ENCODE results near the gene PRICKLE3. TPM values are rescaled to one million over a fixed set of nuclear protein-coding genes. Genes with fewer than 3 reads are reported as not detected.

Gene PRICKLE3
- total RNA-seq, 1 donor from 2014 or later, result 8.7 TPM

DNA sequence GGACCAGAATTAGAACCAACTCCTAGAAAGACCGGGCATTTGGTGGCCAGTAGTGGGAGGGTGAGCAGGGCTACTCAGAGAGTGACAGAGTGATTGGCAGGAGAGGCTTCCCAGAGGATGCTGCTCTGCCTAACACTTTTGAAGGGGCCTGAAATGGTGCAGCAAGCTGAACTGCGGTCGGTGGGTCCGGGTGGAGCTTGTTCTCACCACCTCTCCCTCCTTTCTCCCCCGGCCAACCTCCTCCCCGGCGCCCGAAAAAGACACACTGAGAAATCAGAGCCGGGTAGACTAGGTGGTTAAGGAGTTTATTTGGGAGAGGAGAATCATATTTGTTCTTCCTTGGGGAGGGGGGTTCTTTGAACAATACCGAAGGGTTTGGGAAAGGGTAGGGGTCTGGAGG lies 1.4 kb upstream of the PRICKLE3 start:
- Mint-ChIP-seq H3K4me3 (peak overlapping the region; percentile 63), H3K27me3 (no peaks in the 10 kb centered on the region), H3K9me3 (no peaks in the 10 kb centered on the region), H3K27ac (peak overlapping the region; percentile 66), H3K4me1 (ENCODE audit: unreplicated experiment) (peaks cover 7% of the 10 kb centered on the region), H3K36me3 (no peaks in the 10 kb centered on the region)
- no peak for DNase-seq (ENCODE audit: extremely low spot score, unreplicated experiment)
- TF ChIP-seq, protein P1, sequence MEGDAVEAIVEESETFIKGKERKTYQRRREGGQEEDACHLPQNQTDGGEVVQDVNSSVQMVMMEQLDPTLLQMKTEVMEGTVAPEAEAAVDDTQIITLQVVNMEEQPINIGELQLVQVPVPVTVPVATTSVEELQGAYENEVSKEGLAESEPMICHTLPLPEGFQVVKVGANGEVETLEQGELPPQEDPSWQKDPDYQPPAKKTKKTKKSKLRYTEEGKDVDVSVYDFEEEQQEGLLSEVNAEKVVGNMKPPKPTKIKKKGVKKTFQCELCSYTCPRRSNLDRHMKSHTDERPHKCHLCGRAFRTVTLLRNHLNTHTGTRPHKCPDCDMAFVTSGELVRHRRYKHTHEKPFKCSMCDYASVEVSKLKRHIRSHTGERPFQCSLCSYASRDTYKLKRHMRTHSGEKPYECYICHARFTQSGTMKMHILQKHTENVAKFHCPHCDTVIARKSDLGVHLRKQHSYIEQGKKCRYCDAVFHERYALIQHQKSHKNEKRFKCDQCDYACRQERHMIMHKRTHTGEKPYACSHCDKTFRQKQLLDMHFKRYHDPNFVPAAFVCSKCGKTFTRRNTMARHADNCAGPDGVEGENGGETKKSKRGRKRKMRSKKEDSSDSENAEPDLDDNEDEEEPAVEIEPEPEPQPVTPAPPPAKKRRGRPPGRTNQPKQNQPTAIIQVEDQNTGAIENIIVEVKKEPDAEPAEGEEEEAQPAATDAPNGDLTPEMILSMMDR (conservative IDR thresholded peaks at IDR 0.05), result no peak

DNA sequence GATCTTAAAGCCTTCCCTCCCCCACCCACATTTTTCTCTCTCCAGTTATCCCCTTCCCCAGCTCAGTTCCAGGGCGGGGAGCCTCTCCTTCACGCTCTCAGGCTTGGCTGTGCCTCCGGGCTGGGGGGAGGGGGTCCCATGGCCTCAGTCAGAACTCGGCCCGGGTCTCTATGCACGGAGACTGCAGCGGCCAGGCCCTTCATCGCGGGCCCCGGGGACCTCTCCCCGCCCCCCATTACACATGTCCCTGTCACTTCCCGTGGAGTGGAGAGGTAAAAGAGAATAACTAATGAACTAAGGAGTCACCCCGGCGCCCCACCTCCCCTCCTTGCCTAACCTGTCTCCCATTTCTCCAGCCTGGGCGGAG lies 838 bp upstream of the PRICKLE3 start:
- Mint-ChIP-seq H3K4me1 (ENCODE audit: unreplicated experiment) (peaks cover 7% of the 10 kb centered on the region), H3K36me3 (no peaks in the 10 kb centered on the region), H3K27ac (peak overlapping the region; percentile 66), H3K4me3 (peak overlapping the region; percentile 63), H3K9me3 (no peaks in the 10 kb centered on the region), H3K27me3 (no peaks in the 10 kb centered on the region)
- TF ChIP-seq, protein P1 (conservative IDR thresholded peaks at IDR 0.05), result no peak
- no peak for DNase-seq (ENCODE audit: extremely low spot score, unreplicated experiment)

DNA sequence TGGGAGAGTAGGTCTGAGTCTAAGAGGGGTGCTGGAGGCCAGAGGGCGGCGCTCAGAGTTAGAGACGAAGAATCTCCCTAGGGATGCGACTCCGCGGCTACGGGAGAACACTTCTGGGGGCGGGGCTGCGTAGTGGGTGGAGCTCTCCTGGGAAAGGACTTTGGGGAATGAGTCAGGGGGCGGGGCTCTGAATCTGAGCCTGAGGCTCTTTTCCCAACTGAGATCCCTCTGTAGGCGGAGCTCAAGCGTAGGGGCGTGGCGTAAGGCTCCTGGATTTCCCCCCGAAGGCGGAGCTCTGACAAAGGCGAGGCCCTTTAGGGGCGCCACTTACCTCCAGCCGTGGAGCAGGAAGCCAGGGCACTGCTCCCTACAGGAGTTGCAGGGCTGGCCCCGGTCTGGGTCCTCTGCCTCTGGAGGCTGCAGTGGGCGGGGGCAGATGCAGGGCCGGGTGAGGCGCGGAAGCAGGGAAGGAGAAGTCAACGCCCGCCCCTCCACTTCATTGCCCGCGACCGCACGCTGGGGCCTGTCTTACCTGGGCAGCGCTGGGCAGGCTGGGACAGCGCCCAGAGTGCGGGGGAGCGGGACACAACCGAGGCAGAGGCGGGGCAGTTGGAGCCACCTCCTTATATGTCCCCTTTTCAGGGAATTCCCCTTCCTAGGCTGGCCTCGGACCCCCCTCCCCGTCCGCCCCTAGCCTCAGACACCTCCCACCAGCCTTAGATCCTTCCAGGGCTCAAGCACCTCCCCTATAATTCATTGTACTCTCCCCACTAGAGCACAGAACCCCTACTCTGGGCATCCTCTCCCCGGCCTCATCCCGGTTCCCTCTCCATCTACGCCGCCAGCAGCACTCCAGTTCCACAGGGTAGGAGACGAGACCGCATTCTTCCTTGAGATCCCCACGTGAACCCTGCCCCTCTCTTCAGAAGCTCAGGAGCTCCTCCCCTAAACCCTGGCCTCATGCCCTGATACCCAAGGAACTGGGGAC lies 1.6 kb downstream of the PRICKLE3 start:
- Mint-ChIP-seq H3K27ac (peak overlapping the region; percentile 65), H3K9me3 (no peaks in the 10 kb centered on the region), H3K4me1 (ENCODE audit: unreplicated experiment) (peaks cover 3% of the 10 kb centered on the region), H3K4me3 (peak overlapping the region; percentile 83), H3K27me3 (no peaks in the 10 kb centered on the region), H3K36me3 (no peaks in the 10 kb centered on the region)
- TF ChIP-seq, protein P1 (conservative IDR thresholded peaks at IDR 0.05), result no peak
- DNase-seq (ENCODE audit: extremely low spot score, unreplicated experiment), result peak; percentile 81

DNA sequence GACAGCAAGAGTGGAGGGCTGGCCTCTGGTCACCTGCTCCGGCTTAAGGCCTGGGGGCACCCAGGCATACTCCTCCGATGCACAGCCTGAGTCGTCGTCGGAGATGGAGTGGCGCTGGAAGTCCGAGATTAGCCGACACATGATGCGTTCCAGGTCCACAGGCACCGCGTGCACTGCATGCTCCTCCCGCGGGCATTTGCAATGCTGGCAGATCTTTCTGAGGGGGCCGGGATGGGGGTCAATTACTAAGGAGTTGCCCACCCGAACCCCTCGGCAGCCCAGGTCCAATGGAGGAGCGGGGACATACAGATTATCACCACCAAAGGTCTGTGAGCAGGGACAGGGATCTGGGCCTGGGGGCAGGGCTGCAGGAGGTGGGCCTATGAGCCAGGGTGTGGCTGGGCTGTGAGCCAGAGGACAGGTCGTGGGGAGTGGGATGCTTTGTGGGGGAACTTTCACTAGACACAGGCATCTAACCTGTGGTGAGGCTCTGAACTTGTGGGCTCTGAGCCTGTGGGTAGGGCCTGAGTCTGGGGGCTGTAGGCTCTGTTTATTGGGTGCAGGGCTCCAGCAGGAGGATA lies 2.4 kb downstream of the PRICKLE3 start:
- H3K4me1 Mint-ChIP-seq (ENCODE audit: unreplicated experiment), result peaks cover 3% of the 10 kb centered on the region
- H3K36me3 Mint-ChIP-seq, result no peaks in the 10 kb centered on the region
- peak overlapping the region; percentile 34 for H3K27ac Mint-ChIP-seq
- H3K9me3 Mint-ChIP-seq, result no peaks in the 10 kb centered on the region
- no peaks in the 10 kb centered on the region for H3K27me3 Mint-ChIP-seq
- H3K4me3 Mint-ChIP-seq, result peak overlapping the region; percentile 83
- TF ChIP-seq, protein P1 (conservative IDR thresholded peaks at IDR 0.05), result no peak
- no peak for DNase-seq (ENCODE audit: extremely low spot score, unreplicated experiment)

DNA sequence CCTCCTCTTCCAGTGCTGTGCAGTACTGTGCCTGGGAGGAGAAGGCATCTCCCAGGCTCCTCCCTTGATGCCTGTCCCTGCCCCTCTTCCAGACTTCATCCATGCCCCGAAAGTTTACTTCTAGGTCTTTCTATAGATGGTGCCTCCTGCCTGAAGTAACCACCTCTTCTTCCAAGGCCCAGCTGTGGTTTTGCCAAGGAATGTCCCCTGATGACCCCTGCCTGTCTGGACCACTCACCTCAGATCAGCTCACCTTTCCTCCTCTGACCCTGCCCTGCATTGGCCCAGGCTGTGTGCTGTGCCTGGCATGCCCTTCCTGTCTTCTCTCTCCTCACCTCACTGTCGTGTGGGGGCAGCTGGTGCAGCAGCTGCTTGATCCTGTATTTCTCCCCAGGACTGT lies 6.8 kb downstream of the PRICKLE3 start:
- Mint-ChIP-seq H3K27me3 (no peaks in the 10 kb centered on the region), H3K4me3 (no peak overlapping the region), H3K4me1 (ENCODE audit: unreplicated experiment) (no peaks in the 10 kb centered on the region), H3K9me3 (no peaks in the 10 kb centered on the region), H3K36me3 (no peaks in the 10 kb centered on the region), H3K27ac (no peak overlapping the region)
- DNase-seq (ENCODE audit: extremely low spot score, unreplicated experiment), result no peak
- TF ChIP-seq, protein P1 (conservative IDR thresholded peaks at IDR 0.05), result no peak

All from type B pancreatic cell (in vitro differentiated cells).